Measurements from ENCODE around the gene POFUT2.

POFUT2 gene

DNA sequence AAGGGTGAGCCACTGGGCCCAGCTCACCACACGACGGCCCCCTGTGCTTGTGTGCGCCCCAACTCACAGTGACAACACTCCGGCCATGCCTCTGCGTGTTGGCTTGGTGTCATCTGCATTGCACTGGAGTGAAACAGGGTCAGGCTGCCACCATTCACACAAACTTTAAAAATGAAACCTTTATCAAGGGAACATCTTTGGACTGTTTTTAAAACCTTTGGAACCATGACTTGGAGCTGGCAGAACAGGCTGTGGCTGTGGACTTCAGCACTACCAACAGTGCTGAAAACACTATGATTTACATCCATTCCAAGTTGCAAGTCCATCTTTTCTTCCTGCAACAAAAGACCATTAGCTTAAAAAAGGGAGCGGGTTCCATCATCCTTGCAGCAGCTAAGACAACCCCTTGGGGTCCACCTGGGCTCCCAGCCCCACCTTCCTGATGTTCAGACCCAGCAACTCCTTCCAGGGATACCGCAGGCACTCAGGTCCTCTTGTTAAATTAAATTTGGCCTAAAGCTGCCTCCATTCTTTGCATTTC lies 25.6 kb downstream of the POFUT2 start:
- no peak for DNase-seq

DNA sequence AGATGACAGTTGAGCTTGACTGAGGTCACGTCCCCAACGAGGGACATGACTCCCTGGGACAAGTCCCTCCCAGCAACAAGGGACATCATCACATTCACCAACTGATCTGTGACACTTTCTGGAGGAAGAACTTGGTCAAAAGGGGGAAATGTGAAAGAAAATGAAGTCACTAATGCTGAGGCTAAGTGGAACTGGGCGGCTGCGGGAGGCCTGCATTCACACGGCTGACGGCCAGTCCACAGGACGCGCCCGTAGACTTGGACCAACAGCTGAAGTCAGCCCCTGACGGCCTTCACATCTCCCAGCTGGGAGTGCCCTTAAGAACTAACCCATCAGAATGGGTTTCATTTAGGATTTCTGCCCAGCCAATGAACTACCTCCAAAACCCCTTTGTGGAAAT lies 26.6 kb downstream of the POFUT2 start:
- no peak for DNase-seq

DNA sequence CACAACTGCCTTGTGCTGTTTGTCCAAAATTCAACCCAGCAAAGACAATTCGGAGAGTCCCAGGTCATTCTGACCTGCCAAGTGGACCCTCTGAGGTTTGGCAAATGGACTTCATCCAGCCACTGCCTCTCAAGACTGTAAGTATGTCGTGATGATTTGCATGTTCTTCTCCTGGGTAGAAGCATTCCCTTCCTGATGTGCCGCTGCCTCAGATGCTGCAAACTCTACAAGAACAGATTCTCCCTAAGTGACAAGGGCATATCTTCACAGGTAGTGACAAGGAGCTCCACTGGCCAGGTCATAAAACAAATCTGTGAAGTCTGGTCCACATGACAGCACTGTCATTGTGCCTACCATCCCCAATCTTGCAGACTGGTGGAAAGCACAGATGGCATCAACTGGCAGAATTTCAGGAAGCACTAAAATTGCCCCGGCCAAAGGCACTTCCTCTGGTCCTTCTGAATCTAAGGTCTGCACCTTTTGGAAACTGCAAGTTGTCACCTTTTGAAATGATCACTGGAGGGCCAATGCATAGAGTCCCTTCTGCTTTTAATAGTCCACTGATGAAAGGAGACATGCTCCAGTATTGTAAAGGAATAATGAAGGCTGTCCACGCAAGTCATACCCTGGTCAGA lies 27.4 kb downstream of the POFUT2 start:
- no peak for DNase-seq

DNA sequence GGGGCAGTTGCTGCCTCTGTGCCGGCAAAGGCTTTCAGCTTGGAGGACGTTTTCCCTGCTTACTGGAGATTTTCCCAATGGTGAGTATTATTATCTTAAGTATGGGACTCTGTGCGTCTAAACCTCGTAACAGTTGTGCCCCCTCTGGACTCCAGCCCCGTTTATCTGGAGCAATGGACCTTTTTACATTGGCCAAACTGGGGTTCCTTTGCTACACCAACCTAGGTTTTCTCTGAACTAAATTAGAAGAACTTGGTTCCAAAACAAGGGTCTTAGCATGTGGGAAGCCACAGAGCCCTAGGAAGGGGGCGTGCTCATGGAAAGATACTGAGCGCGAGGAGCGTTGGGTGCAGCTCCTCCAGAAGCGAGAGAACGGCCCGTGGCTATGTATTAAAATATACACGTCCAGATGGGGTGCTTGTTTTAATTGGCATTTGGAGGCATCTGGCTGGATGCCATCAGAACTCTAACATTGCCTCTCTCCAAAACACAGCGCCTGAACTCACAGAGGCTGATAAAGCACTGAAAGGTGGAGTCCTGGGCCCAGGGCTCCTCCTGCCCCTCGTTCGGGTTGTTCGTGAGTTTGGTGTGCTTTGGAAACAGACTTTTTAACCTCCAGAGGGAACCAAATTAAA lies 28.4 kb downstream of the POFUT2 start:
- no peak for DNase-seq

DNA sequence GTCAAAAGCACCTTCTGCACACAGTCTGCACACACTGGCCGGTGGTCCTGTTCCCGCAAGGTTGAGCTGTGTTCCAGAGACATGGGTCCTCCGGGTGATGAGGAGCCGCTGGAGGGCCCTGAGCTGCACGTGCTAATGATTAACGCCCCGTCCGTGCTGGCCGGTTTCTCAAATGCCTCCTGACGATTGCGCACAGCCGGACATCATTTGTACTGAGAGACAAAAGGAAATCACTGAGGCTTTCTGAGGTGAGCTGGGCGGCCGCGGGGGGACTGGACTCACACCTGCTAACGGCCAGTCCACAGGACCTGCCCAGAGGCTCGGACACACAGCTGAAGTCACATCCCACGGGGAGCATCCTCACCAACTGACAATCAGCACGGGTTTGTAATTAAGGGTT lies 29.2 kb downstream of the POFUT2 start:
- no peak for DNase-seq

DNA sequence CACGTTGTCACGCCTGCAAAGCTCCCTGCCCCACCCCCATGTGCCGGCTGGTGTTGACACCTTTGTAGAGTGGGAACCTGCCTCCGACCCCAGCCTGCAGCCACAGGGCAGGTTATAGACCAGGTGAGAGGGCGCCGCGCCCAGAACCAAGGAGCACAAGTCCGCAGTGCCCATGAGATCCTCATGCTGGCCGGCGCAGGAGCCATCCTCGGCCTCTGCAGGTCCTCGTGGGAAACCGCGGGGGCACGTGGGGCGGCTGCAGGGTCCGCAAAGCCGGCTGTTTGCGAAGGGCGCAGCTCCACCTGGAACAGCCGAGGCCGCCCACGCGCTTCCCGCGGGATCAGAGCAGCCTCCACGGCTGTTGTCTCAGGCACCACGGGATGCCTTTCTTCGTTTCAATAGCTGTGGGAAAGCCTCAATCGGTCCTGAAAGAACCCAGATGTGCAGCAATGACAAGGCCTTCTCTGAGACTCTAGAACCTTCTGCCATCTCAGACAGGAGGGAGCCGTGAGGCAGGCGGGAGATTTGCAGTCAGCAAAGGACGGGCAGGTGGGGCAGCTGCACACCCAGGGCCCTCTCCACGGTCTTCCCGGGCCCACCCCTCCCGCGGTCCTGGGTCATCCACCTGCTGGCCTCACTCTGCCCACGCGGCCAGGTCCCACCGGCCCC lies 29.9 kb downstream of the POFUT2 start:
- no peak for DNase-seq

DNA sequence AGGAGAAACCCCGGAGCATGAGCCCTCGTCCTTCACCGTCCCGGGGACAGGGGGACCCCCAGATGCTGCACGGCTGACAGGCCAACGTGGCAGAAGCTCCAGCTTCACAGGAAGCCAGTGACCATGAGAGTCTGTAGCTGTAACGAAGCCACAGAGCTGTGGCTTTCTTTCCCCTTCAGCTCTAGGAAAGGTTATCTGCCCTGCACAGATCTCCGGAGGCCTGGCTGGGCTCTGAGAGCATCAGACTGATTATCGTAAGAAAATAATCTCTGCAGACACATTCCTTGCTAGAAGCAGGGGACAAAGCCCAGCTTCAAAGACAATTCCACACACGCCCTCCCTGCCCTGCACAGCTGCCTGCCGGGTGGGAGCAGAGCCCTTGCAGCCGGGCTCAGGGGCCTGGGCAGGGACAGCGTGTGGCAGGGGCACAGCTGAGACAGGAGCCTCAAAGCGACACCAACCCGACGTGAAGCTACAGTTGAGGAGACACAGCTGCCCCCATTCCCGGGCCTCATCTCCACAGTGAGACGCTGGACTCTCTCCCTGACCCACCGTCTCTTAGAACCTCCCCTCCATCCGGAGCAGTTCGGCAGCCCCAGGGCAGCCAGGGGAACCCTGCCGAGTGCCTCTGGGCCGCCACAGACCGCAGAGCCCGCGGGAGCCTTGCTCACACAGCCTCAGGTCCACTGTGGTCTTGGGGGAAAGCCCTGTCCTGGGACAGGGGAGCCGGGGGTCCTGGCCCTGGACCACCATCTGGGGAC lies 30.6 kb downstream of the POFUT2 start:
- no peak for DNase-seq

DNA sequence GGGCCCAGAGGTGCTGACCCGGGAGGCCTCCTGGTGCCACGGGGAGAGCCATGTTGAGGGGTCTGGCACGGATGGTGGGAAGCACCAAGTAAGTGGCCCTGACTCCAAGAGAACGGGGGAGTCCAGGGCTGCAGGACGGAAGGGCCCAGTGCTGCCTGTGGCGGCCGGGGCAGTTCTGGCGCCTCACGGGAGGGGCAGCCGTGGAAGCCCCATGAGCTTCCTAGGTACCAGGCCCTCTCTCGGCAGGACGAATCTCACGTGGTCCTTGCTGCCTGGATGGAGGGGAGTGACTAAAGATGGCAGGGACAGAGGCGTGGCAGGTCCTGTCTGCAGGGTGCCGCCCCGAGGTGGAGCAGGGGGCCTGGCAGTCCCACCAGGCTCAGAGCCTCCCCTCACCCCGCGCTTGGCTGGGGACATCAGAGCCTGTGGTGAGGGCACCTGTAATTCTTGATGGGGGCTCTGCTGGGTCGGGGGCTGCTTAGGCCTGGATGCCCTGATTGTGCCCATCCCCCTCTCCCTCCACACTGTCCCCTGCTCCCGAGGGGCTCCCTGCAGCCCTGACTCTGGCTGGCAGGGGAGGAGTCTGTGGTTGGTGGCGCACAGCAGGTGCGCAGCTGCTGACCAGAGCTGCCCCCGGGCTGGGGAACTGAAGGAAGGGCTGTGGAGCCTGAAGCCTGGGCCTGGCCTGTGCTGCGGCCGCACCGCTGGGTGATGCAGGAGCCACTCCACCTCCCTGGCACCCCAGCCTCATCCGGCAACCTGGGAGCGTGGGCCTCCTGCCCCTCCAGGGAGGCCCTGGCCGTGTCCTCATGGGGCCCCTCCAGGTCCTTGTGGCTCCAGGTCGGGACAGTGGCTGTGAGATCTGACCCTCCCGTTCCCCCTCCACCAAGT lies 31.4 kb downstream of the POFUT2 start:
- no peak for DNase-seq

DNA sequence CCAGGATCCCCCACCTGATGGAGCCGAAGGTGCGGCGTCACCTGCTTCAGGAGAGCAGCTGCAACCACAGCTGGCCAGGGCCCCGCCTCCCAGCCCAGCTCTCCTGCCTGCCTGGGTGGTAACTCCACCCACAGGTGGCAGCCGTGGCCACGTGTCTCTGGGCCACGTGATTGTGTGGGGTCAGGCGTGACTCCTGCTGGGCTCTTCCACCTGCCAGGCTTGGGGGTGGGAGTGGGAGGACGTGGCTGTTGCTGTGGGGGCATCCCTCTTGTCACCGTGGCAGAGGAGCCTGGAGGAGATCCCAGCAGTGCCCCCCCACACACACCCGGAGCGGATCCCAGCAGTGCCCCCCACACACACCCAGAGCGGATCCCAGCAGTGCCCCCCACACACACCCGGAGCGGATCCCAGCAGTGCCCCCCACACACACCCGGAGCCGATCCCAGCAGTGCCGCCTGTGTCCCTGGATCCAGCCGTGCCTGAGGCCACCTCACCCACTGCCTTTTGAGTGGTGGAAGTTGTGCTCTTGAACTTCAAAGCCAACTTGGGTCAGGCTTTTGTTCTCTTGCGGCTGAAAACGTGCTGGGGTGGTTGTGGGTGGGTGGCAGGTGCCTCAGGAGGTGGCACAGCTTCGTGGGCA lies 32.2 kb downstream of the POFUT2 start:
- DNase-seq: no peak

DNA sequence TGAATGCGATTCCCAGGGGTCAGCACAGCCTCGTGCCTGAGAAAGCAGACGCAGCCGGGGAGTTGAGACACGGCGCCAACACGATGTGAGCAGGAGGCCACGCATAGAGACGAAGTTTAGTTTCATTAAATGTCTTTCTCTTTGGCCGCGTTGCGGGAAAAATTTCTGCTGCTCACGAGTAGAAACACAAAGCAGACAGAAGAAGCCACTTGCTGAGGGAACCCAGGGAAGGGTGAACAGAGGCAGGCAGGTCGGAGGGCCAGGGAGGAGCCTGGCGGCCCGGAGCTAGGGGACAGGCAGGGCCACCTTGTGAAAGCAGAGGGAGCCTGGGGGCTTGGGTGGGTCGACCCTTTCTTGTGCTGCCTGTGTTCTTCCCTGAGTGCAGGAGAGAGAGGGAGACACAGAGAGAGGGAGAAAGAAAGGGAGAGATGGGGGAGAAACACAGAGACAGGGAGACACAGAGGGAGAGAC lies 33.2 kb downstream of the POFUT2 start:
- no peak for DNase-seq

DNA sequence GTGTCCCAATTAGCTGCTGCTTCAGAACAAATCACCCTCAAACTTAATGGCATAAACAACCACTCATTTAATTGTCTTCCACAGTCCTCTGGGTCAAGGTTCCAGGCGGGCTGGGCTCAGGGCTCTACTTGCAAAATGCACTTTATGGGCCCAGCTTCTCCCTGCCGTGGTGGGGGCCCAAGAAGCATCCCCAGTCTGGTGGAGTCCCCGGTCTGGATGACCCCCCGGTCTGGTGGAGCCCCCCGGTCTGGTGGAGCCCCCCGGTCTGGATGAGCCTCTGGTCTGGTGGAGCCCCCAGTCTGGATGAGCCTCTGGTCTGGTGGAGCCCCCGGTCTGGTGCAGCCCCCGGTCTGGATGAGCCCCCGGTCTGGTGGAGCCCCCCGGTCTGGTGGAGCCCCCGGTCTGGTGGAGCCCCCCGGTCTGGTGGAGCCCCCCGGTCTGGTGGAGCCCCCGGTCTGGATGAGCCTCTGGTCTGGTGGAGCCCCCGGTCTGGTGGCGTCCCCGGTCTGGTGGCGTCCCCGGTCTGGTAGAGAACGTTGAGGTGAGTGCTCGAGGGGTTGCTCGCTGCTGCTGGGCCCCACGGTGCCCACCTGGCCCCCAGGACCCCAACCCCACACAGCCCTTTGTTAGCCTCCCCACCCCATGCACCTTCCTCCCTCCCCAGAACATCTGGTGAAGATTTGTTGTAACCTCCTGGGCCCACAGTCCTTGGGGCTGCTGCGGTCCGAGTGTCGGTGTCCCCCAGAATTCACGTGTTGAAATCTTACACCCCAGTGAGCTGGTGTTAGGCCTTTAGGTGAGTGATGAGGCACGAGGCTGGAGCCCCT lies 33.8 kb downstream of the POFUT2 start:
- no peak for DNase-seq

DNA sequence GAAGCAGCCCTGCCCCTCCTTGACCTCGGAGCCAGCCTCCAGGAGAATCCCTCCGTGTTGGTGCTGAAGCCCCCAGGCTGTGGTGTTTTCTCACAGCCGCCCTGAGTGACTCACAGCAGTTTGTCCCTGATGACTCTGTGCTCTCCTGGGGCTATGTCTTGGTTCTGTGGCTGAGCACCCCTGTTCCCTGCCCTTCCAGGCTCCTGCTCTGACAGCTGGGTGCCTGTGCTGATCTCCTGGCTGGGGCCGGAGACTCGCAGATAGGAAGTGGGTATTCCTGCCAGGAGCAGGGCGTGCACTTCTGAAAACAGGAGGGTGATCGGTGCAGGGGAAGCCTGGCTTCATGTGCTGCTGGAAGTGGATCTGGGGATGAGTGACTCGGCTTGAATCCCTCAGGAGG lies 34.5 kb downstream of the POFUT2 start:
- no peak for DNase-seq

DNA sequence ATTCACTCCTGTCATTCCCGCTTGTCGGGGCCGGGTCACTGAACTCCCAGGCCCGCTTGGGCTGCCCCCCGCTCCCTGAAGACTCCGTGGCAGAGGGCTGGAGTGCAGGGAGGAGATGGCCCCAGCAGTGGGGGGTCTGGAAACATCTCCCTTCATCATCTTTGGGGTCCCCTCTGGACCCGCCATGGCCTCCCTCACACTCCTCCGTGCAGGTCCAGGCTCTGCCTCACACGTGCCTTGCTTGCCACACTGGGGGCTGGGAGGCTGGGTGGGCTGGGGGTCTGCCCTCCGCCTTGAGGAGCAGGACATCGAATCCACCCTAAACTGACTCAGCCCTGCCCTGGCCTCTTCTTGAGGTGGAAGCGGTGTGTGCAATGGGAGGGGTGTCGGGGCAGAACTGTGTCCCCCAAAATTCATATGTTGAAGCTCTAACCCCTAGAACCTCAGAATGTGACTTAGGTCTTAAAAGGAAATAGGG lies 35.2 kb downstream of the POFUT2 start:
- no peak for DNase-seq

DNA sequence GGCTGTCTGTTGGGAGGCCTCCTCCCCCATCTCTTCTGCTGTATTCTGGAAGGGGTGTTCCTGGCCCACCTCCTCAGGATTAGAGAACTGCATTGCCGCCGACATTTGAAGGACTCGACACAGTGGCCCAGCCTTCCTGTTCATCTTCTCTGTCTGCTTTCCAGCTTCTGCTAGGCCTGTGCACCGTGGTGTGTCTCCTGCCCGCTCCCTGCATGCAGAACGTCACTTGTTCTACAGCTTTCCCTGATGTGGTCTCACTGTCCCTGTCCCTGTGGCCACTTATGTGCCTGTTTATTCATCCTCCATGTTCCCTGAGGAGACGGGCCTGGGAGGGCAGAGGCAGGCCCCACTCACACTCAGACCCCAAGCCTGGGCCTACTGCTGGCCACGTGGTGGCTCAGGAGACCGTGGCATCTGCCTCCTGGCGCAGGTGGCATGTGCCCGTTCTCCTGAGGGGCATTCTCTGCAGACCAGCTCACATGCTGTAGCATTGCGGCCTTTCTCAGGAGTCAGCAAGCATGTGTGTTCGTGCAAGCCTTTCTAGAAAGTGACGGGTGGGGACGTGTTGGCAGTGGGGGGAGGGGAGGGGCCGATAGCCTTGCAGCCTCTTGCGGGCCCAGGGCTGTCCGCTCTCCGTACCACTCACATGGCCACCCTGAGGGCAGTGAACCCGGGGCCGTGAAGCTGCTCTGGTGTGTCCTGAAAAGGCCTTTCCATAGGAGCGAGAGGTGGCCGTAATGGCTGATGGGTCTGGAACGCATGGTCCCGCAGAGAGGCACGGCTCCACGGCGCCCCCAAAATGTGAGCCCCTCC lies 35.9 kb downstream of the POFUT2 start:
- no peak for DNase-seq

DNA sequence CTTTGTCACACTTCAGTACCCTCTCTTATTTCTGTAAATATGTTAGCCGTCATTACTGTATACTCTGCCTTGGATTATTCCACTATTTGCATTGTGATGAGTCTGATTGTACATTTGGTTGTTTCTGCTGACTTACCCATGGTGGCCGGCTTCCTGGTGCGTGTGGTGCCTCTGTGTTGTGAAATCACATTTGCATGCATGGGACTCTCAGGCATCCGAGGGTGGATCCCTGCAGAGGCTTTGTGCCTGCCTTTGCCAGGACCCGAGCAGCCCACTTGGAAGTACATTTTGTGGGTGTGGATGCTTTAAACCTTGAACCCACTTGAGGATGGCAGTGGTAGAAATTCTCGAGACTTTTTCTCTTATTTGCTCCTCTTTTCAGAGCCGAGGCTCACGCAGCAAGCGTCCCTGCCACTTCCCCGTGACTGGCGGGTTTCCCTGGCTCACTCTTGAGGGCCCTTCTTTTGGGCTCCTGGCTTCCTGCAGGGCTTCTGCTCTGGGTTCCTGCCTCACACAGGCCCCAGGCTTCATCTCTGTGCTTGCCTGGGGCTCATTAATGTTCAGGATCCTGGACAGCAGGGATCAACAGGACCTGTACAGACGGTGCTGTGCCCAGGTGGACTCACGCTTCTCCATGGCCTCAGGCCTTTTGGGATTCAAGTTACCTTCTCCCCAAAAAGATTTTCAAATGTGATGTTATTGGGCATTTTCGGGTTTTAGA lies 36.6 kb downstream of the POFUT2 start:
- DNase-seq: no peak

DNA sequence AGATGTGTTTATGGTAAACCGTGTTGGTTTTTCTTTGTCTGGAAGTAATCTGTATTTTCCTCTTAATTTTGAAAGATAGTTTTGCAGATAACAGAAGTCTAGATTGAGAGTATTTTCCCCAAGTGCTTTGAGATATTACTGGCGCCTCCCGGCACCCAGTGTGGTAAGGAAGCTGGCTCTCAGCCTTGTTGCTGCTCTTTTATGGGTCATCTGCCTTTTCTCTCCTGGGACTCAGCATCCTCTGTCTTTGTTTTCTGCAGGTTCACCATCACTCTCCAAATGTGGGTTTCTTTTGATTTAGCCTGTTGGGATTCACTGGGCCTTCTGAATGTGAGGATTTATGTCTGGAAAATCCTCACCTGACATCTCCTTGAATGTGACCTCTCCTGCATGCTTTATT lies 37.4 kb downstream of the POFUT2 start:
- no peak for DNase-seq

DNA sequence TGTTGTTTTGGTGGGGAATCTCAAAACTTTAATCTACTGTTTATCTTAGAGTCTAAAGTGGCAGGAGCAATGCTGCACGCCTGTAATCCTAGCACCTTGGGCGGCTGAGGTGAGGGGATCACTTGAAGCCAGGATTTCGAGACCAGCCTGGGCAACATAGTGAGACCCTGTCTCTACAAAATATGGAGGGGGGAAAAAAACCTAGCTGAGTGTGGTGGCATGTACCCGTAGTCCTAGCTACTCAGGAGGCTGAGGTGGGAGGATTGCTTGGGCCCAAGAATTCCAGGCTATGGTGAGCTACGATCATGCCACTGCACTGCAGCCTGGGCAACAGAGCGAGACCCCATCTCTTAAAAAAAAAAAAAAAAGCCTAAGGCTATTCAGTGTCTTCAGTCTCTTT lies 38.1 kb downstream of the POFUT2 start:
- DNase-seq: no peak

DNA sequence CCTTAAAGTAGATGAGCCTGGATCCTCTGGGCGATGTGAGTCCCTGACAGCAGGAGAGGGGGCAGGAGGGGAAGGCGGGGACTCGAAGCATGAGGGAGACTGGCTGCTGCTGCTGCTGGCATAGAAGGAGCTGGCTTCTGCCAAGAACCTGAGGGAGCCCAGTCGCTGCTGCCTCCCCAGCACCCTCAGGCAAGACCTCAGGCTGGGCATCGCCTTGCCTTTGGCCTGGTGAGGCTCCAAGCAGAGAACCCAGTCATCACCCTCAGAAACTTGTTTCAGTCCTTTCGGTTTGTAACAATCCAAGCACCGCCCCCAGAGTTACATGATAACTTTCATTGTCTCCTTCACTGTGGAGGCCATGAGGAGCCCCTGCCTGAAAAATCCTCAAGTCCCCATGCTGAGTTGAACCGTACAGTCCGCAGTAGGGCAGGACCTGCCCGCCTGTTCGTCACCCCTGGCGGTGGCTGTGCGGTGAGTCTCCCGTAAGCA lies 38.8 kb downstream of the POFUT2 start:
- no peak for DNase-seq
